Stimulated activated CD8-positive, alpha-beta memory T cell treated with anti-CD3 and anti-CD28 coated beads, Interleukin-7, amount 100 ng/mL, for 4 hours (primary cell): ENCODE measurements around the gene AATK.

Experiments
- DNase-seq, 2 donors: peaks; one replicate each; pipeline ENCODE4 v3.0.0-alpha.2; 2020; ENCODE audit warnings: low read depth in 2 of 2

AATK gene

DNA sequence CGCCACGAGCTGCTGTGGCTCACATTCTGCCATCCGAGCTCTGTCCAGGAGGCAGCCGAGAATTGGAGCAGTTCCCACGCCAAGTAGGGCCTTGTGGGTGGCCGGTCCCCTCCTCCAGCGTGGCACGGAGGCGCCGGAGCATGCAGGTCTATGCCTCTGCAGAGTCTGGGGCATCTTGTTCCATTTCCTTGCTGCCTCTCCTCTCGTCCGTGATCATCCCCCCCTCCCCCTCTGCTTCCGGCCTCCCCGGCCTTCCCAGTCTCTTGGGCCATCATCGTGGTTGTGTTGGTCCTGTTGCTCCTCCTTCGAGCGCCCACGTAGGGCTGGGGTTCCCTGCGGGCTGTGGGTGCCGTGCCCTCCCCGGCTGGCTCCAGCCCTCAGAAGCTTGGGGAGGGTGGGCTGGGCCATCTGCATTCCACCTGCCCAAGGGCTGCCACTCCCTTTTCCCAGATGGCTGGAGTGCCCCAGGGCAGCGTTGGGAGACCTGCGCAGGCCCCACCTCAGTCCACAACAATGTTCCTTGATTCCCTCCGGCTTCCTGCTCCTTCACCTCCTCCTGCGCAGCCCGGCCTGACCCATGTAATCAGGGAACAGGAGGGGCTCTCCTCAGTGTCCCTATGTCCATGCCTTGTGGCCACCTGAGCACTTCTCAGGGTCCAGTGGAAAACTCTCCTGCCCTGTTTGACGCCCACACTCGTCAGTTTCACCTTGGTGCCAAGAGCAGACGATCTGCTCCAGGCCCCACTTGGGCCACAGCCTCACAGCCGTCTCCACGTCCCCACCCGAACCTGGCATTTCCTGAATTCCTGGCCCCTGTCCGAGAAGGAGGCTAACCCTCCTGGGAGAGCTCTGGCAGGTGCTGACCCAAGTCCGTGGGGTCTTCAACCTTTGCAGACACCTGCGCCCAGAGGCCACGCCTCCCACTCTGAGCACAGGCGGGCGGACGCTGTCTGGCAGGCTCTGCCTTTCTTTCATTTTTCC is 94.0 kb downstream of the AATK start:
- DNase-seq, result no peak

DNA sequence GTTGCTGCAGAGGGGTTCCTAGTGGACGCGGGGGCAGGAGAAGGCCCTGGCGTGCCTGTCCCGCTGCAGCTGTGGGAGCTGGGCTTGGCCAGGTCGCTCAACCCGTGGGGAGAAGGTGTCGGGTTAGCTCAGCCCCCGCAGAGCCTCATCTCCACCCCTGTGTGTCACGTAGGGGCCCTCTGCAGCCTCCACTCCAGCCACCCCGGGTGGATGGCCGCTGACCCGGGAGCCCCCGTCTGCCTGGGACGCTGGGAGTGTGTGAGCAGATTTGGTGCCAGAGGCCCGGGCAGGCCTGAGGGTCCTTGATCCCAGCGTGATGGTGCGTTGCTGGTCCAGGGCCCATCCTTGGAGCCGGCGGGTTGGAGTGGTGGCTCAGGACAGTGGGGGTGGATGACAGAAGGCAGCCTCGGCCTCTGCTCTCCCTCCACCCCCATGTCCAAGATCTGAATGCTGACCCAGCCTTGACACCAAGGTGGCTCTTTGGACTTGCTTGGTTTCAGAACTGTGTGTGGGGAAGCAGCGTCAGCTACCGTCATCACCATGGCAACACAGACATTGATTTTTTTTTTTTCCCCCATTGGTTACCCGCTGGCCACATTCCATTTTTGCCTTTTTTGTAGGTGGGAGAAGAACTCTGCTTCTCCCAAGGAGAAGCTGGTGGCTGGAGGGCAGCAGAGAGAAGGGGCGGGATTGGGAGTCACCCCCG is 95.3 kb downstream of the AATK start:
- no peak for DNase-seq

DNA sequence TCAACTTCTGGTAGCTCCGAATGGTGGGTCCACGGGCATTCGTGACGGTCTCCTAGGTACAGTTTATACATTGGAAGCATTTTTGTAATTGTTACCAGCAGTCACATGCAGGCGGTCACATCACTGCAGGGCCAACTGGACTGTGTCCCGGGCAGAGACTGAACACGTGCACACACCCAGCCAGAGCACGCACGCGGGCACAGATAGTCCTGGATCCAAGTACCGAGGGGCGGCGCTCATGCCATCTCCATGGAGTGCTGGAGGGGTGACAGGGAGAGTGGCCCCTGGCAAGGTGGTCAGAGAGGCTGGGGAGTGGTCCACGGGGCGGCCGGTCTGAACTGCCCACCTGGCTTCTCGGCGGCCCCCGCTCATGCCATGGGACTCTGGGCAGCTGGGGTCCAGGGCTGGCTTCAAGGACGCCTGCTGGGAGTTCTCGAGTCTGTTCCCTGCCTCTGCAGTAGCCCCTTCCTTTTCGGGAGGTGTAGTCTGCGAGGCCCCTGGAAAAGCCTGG is 96.8 kb downstream of the AATK start:
- DNase-seq, result no peak

DNA sequence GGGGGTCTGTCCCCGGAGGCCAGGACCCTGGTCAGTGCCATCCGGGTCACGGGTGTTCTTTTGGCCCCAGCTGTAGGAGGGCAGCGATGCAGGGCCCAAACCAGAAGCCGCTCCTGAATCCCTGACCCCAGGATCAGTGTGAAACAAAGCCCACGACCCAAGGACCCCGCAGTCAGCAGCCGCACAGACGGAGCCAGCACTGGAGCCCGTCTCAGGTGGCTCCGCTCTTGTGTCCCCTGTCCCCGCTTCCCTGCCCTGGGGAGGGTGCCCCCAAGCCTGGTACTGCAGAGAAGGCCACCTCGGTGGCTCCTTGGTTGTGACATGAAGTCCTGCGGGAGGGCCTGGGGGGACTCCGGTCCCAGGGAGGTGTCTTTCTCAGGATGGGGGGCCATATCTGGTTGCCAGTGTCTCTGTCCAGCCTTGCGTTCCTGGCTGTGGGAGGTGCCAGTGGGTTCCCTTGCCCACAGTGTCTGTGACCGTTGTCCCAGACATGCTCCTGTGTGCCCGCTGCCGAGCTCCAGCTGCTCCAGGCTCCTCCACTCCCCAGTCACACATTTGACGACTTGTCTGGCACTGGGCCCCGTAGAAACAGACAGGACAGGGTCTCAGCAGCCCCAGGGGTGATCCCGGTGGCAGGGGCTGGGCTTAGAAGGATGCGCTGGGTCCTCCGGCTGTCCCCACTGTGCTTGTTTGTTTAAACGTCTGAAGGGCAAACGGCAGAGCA is 97.4 kb downstream of the AATK start:
- no peak for DNase-seq

DNA sequence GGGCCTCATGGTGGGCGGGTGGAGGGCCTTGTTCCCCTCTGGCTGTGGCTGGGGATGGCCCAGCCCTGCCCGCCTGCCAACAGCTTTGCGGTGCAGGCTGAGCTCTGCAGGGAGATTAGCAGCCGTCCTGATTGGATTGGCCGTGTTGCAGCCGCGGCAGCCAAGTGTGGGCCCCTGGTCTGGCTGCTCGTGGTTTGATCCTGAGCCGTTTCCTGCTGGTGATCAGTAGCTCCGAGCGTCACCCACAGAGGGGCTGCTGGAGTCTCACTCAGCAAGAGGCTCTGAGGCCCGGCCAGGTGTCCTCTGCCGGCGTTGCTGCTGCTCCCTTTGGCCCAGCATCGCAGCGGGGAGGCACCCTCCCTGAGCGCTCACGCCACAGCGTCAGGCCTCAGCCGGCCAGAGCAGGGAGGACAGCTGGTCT is 98.6 kb downstream of the AATK start:
- no peak for DNase-seq
